ENCODE measurements around the gene KRT39. TPM values are rescaled to one million over a fixed set of nuclear protein-coding genes. Genes with fewer than 3 reads are reported as not detected.

KRT39 gene
- polyA plus RNA-seq, 2 of the 4 experiments (the other 2 are of a cell fraction) = not detected

DNA sequence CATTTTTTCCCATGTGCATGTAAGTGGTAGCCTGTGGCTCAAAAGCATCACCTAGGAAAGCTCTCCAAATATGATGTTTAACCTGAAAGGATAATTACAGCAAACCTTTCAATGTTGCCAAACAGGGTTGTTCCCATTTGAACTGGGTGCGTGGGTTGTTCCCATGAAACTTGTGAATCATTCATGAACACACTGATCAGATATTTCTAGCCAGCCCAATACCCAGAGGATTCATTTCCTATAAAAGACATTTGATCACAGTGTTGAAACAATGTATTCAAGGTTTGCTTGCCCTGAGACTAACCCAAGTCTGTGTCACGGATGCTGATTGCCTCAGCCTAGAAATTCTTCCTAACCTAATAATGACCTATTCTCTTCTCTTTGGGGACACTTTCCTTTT, 12.9 kb downstream of the KRT39 start:
- no peak for FAIRE-seq

DNA sequence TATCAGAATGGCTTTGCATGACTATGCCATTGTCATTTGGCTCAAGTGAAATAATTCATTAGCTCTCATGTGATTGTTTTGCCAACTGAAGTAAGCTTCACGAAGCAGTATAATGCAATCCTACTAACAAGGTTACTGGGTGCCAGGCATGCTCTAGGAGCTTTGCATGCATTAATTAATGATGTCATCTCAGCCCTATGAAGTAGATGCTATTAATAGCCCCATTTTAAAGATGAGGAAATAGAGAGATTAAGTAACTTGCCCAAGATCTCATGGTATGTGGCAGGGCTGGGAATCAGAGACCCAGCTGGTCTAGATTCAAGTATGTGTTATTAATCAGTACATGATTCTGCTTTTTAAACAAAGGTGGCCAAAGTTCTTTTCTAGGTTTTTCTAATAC, 14.1 kb downstream of the KRT39 start:
- POLR2A ChIA-PET = no interaction called here
- peak overlapping the region in 1 of 2 experiments; percentile 54; a peak in 3 of 6 replicates for H3K27ac ChIP-seq
- H3K9me3 ChIP-seq = no peaks in the 10 kb centered on the region
- CTCF ChIA-PET = interaction anchor here (0.7 to 1.6 kb wide), 5 partner anchors 9 to 596 kb away, joined by 3 to 8 read pairs (median 3); partner anchors contain the start of gene KRT39
- TF ChIP-seq NR3C1 (IDR thresholded peaks at IDR 0.05) (no peak), NPAS2 (CRISPR knock-in tag; IDR thresholded peaks at IDR 0.05; ENCODE audit: borderline replicate concordance) (no peak), EP300 (IDR thresholded peaks at IDR 0.05) (no peak), FOSB (CRISPR knock-in tag; IDR thresholded peaks at IDR 0.05) (no peak), RCOR1 (IDR thresholded peaks at IDR 0.05; ENCODE audit: low read depth, low read length) (no peak), EHMT2 (IDR thresholded peaks at IDR 0.05; ENCODE audit: low read depth) (no peak), SMC3 (IDR thresholded peaks at IDR 0.05) (no peak)
- ATAC-seq (no peak), DNase-seq (ENCODE audit: low read depth in 1 of 2, low spot score in 1 of 2) (peak in 1 of 2 experiments; percentile 33), FAIRE-seq (peak; percentile 81)
- WGBS (ENCODE audit: missing lambda C conversion rate) = 46% methylated on average over 1 of the region's 1 CpG
- no peak overlapping the region for H3K4me3 ChIP-seq
- 0 out of 3 replicates have a peak overlapping the region, but pooled peaks have one; percentile 0 for H3K4me2 ChIP-seq
- H3K4me1 ChIP-seq = peaks cover 35% of the 10 kb centered on the region

More for the DNA sequence above, 12.9 kb downstream of the KRT39 start:
- Histone ChIP-seq H3K4me1 (peaks cover 41% of the 10 kb centered on the region), H3K9me3 (no peaks in the 10 kb centered on the region), H3K4me2 (no peak overlapping the region), H3K4me3 (no peak overlapping the region), H3K27ac (peak overlapping the region in 1 of 2 experiments; percentile 54; a peak in 2 of 6 replicates)
- no peak for ATAC-seq
- CTCF ChIA-PET = interaction anchor here (0.7 to 1.3 kb wide), 4 partner anchors 10 to 709 kb away, joined by 3 to 5 read pairs (median 4); no protein-coding TSS in a partner anchor
- DNase-seq (ENCODE audit: low read depth in 1 of 2, low spot score in 1 of 2) = peak in 1 of 2 experiments; percentile 21
- WGBS (ENCODE audit: missing lambda C conversion rate) = 53% methylated on average over 2 of the region's 2 CpGs
- POLR2A ChIA-PET = interaction anchor here (0.6 kb wide), 1 partner anchor 417 kb away, joined by 4 read pairs; no protein-coding TSS in a partner anchor
- TF ChIP-seq ZSCAN20 (CRISPR knock-in tag; IDR thresholded peaks at IDR 0.05) (no peak), FOSL2 (IDR thresholded peaks at IDR 0.05) (no peak), FOSL2 (CRISPR knock-in tag; IDR thresholded peaks at IDR 0.05) (0 out of 2 replicates have a peak, but pooled peaks have one; percentile 18), RARB (CRISPR knock-in tag; IDR thresholded peaks at IDR 0.05) (no peak)

DNA sequence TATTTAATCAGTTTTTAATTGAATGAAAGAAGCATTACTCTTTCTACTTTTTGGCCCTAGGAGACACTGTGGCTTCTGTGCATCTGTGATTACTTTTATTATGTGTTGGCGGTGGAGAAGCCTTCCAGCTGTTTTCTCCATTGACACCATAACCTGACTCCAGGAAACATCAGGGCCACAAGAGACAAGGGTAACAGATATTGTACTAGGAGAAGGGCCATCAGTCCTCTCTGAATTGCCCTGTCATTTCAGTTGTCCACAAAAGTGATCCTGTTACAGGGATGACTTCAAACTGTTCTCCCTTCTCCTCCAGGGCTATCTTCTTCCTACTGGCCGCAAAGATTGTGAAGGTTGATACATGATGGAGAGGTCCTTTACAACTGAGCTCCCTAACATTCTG, 14.6 kb downstream of the KRT39 start:
- ATAC-seq (no peak), FAIRE-seq (peak; percentile 82), DNase-seq (ENCODE audit: low read depth in 1 of 2, low spot score in 1 of 2) (no peak)
- WGBS (ENCODE audit: missing lambda C conversion rate) = 75% methylated on average over 2 of the region's 2 CpGs
- peak overlapping the region in 1 of 2 experiments; percentile 54; a peak in 2 of 6 replicates for H3K27ac ChIP-seq
- H3K4me3 ChIP-seq = no peak overlapping the region
- H3K9me3 ChIP-seq = no peaks in the 10 kb centered on the region
- H3K4me2 ChIP-seq = no peak overlapping the region
- ChIA-PET POLR2A (no interaction called here), CTCF (interaction anchor here (0.9 to 1.6 kb wide), 4 partner anchors 14 to 596 kb away, joined by 3 to 4 read pairs (median 3); partner anchors contain the start of gene KRT39)
- H3K4me1 ChIP-seq = peaks cover 30% of the 10 kb centered on the region
- TF ChIP-seq RAD21 (conservative IDR thresholded peaks at IDR 0.05 in 1 of 2, IDR thresholded peaks at IDR 0.05 in 1 of 2) = no peak

DNA sequence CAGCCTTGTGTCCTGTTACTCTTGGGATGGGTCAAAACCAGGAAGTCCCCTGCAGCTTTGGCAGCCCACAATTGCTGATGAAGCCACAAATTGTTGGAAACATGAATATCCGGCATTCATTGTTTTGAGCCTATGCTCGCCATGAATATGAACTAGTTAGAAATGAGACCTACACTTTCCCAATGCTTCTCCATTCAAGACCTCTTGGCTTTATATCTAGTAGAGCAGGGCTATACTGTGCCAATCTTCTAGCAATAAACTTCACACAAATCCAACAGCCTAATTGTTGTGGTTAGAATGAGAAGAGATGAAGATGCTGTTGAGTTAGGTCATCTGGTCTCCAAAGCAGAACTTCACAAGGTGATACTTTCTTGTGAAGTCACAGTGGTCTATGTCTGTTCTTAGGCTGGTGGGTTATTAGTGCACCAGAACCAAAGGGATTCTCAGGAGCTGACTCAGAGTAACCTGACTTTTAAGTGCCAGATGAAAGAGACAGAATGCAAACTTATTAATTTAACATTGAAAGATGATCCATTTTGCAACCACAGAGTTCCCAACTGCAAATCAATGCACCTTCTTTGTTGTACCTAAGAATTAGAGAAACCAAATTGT, 15.6 kb downstream of the KRT39 start:
- WGBS (ENCODE audit: missing lambda C conversion rate) = 97% methylated on average over 2 of the region's 2 CpGs
- DNase-seq (ENCODE audit: low read depth in 1 of 2, low spot score in 1 of 2) (no peak), ATAC-seq (no peak), FAIRE-seq (no peak)
- Histone ChIP-seq H3K9me3 (no peaks in the 10 kb centered on the region), H3K4me1 (peaks cover 20% of the 10 kb centered on the region), H3K4me2 (no peak overlapping the region), H3K27ac (no peak overlapping the region), H3K4me3 (no peak overlapping the region)
- CTCF ChIA-PET = interaction anchor here (0.6 to 1.0 kb wide), 4 partner anchors 16 to 158 kb away, joined by 3 to 5 read pairs (median 4); no protein-coding TSS in a partner anchor
- POLR2A ChIA-PET = no interaction called here
- TF ChIP-seq HDAC2 (IDR thresholded peaks at IDR 0.05) (no peak), JUN (IDR thresholded peaks at IDR 0.05) (no peak)
- TF ChIP-seq, protein P1, sequence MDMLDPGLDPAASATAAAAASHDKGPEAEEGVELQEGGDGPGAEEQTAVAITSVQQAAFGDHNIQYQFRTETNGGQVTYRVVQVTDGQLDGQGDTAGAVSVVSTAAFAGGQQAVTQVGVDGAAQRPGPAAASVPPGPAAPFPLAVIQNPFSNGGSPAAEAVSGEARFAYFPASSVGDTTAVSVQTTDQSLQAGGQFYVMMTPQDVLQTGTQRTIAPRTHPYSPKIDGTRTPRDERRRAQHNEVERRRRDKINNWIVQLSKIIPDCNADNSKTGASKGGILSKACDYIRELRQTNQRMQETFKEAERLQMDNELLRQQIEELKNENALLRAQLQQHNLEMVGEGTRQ (IDR thresholded peaks at IDR 0.05) = no peak

DNA sequence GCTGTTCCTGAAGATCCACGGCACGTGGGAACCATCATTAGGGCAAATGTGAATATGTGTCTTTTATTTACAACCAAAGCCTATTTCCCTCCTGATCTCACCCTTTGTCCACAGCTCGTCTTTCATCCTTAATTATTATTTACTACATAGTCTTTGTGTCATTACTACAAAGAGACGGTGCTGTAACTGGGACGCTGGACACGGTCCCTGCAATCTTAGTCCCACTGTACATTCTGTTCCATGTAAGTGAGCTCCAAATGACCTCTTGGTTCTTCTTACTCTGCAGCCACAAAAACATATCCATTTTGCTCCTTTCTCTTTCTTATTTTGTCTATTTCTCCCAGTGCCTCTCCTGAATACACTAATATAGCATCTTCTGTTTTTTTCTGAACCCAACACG, 16.6 kb downstream of the KRT39 start:
- no peak overlapping the region for H3K27ac ChIP-seq
- ATAC-seq = no peak
- WGBS (ENCODE audit: missing lambda C conversion rate) = 81% methylated on average over 7 of the region's 7 CpGs
- peaks cover 17% of the 10 kb centered on the region; the same call in 2 of the 3 replicates for H3K4me1 ChIP-seq
- ChIA-PET POLR2A (no interaction called here), CTCF (interaction anchor here (1.0 to 1.9 kb wide), 2 partner anchors 12 to 17 kb away, joined by 5 read pairs; no protein-coding TSS in a partner anchor)
- no peak overlapping the region for H3K4me3 ChIP-seq
- FAIRE-seq = no peak
- H3K9me3 ChIP-seq = no peaks in the 10 kb centered on the region
- H3K4me2 ChIP-seq = no peak overlapping the region
- no peak for DNase-seq (ENCODE audit: low read depth in 1 of 2, low spot score in 1 of 2)
- TF ChIP-seq ZC3H11A (IDR thresholded peaks at IDR 0.05) (no peak), MAFK (IDR thresholded peaks at IDR 0.05; ENCODE audit: partially characterized antibody) (no peak), MYC (IDR thresholded peaks at IDR 0.05; ENCODE audit: borderline replicate concordance, low read length) (no peak), CBX2 (IDR thresholded peaks at IDR 0.05; ENCODE audit: borderline replicate concordance, low read depth) (no peak), HOXB5 (CRISPR knock-in tag; IDR thresholded peaks at IDR 0.05) (no peak), EP300 (IDR thresholded peaks at IDR 0.05) (no peak), NPAS2 (CRISPR knock-in tag; IDR thresholded peaks at IDR 0.05; ENCODE audit: borderline replicate concordance) (no peak), POLR2AphosphoS2 (conservative IDR thresholded peaks at IDR 0.05; ENCODE audit: low read length) (no peak), RARB (CRISPR knock-in tag; IDR thresholded peaks at IDR 0.05) (no peak), HDAC2 (IDR thresholded peaks at IDR 0.05) (no peak), NFE2L2 (conservative IDR thresholded peaks at IDR 0.05; ENCODE audit: low read length) (no peak), PHF8 (IDR thresholded peaks at IDR 0.05; ENCODE audit: borderline replicate concordance, low read depth) (no peak), KDM1A (IDR thresholded peaks at IDR 0.05; ENCODE audit: low read depth) (no peak)
- TF ChIP-seq, protein P2, sequence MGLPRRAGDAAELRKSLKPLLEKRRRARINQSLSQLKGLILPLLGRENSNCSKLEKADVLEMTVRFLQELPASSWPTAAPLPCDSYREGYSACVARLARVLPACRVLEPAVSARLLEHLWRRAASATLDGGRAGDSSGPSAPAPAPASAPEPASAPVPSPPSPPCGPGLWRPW (IDR thresholded peaks at IDR 0.05) = no peak
- TF ChIP-seq, protein P3, sequence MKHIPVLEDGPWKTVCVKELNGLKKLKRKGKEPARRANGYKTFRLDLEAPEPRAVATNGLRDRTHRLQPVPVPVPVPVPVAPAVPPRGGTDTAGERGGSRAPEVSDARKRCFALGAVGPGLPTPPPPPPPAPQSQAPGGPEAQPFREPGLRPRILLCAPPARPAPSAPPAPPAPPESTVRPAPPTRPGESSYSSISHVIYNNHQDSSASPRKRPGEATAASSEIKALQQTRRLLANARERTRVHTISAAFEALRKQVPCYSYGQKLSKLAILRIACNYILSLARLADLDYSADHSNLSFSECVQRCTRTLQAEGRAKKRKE (CRISPR knock-in tag; IDR thresholded peaks at IDR 0.05; ENCODE audit: low read depth) = no peak

Data from A549 (cell line).